Liver (tissue), 9 donors: ENCODE data around the gene PNPLA1. TPM values are rescaled to one million over a fixed set of nuclear protein-coding genes. Genes with fewer than 3 reads are reported as not detected.

ENCODE experiments used
- DNase-seq: peaks from one replicate; pipeline ENCODE4 v3.0.0-alpha.2; 2017; ENCODE audit warnings: low spot score
- H3K27ac ChIP-seq, 2 donors: one replicate each; pipeline ENCODE4 v1.7.0; 2013; ENCODE audit warnings: inconsistent platforms in 2 of 2, low read length in 2 of 2, control low read depth in 1 of 2, low read depth in 1 of 2, mild to moderate bottlenecking in 1 of 2
- H3K27me3 ChIP-seq, 4 donors: one replicate each; pipeline versions ENCODE4 v1.6.1 to v1.7.0; 2013; ENCODE audit warnings: low read length in 3 of 4, inconsistent platforms in 1 of 4, mild to moderate bottlenecking in 1 of 4, moderate library complexity in 1 of 4; ENCODE audit not compliant: control insufficient read depth in 4 of 4, insufficient read depth in 4 of 4
- H3K36me3 ChIP-seq, 4 donors: one replicate each; pipeline versions ENCODE4 v1.6.1 to v1.7.0; 2013; ENCODE audit warnings: low read length in 3 of 4, mild to moderate bottlenecking in 3 of 4, low read depth in 1 of 4, moderate library complexity in 1 of 4; ENCODE audit not compliant: control insufficient read depth in 4 of 4, insufficient read depth in 3 of 4
- H3K4me1 ChIP-seq, 4 donors: one replicate each; pipeline versions ENCODE4 v1.6.1 to v1.7.0; 2013; ENCODE audit warnings: low read length in 3 of 4, mild to moderate bottlenecking in 3 of 4, moderate library complexity in 1 of 4; ENCODE audit not compliant: control insufficient read depth in 4 of 4, insufficient read depth in 4 of 4
- H3K4me3 ChIP-seq, 3 donors: one replicate each; pipeline versions ENCODE4 v1.6.1 to v1.7.0; 2013; ENCODE audit warnings: low read length in 3 of 3, control low read depth in 1 of 3, low read depth in 1 of 3, mild to moderate bottlenecking in 1 of 3
- H3K9ac ChIP-seq, 2 donors: one replicate each; pipeline ENCODE4 v1.7.0; 2013; ENCODE audit warnings: low read length in 2 of 2, mild to moderate bottlenecking in 2 of 2, moderate library complexity in 2 of 2, control low read depth in 1 of 2, low read depth in 1 of 2
- H3K9me3 ChIP-seq, 4 donors: one replicate each; pipeline versions ENCODE4 v1.6.1 to v1.7.0; 2013; ENCODE audit warnings: low read length in 3 of 4; ENCODE audit not compliant: control insufficient read depth in 4 of 4
- ATF3 ChIP-seq: IDR thresholded peaks from 2 replicates; pipeline ENCODE4 v1.6.1; 2016; ENCODE audit warnings: antibody characterized with exemption
- CTCF ChIP-seq: fragments of 150-350 bp; IDR thresholded peaks from 2 replicates; pipeline ENCODE4 v1.5.1; 2017; ENCODE audit warnings: improper control_type of control experiment, low read depth, low read length; ENCODE audit not compliant: missing input control
- FOXA1 ChIP-seq: IDR thresholded peaks from 2 replicates; pipeline ENCODE4 v1.6.1; 2016; ENCODE audit warnings: antibody characterized with exemption
- FOXA2 ChIP-seq: IDR thresholded peaks from 2 replicates; pipeline ENCODE4 v1.6.1; 2016; ENCODE audit warnings: antibody characterized with exemption
- GABPA ChIP-seq, 2 donors: IDR thresholded peaks in 1 of 2; conservative IDR thresholded peaks in 1 of 2; 2 replicates each; pipeline ENCODE4 v1.6.1; 2016; ENCODE audit warnings: antibody characterized with exemption in 2 of 2, mild to moderate bottlenecking in 1 of 2, moderate library complexity in 1 of 2
- HNF4A ChIP-seq, 2 donors: conservative IDR thresholded peaks; 2 replicates each; pipeline ENCODE4 v1.6.1; 2016; ENCODE audit warnings: antibody characterized with exemption in 2 of 2, mild to moderate bottlenecking in 2 of 2
- HNF4G ChIP-seq: IDR thresholded peaks from 2 replicates; pipeline ENCODE4 v1.6.1; 2016; ENCODE audit warnings: antibody characterized with exemption
- JUND ChIP-seq, 2 donors: IDR thresholded peaks; 2 replicates each; pipeline ENCODE4 v1.6.1; 2016; ENCODE audit warnings: antibody characterized with exemption in 2 of 2
- MAX ChIP-seq: IDR thresholded peaks from 2 replicates; pipeline ENCODE4 v1.6.1; 2016; ENCODE audit warnings: antibody characterized with exemption
- NR2F2 ChIP-seq: IDR thresholded peaks from 2 replicates; pipeline ENCODE4 v1.6.1; 2016; ENCODE audit warnings: antibody characterized with exemption
- RAD21 ChIP-seq, 2 donors: IDR thresholded peaks; 2 replicates each; pipeline ENCODE4 v1.6.1; 2016; ENCODE audit warnings: antibody characterized with exemption in 2 of 2, mild to moderate bottlenecking in 2 of 2
- REST ChIP-seq: IDR thresholded peaks from 2 replicates; pipeline ENCODE4 v1.6.1; 2016; ENCODE audit warnings: antibody characterized with exemption, mild to moderate bottlenecking
- RXRA ChIP-seq, 2 donors: IDR thresholded peaks; 2 replicates each; pipeline ENCODE4 v1.6.1; 2017 to 2018; ENCODE audit warnings: antibody characterized with exemption in 2 of 2, mild to moderate bottlenecking in 1 of 2
- SP1 ChIP-seq: IDR thresholded peaks from 2 replicates; pipeline ENCODE4 v1.6.1; 2018; ENCODE audit warnings: antibody characterized with exemption, mild to moderate bottlenecking
- YY1 ChIP-seq: IDR thresholded peaks from 2 replicates; pipeline ENCODE4 v1.6.1; 2016; ENCODE audit warnings: antibody characterized with exemption, mild to moderate bottlenecking
- ZBTB33 ChIP-seq: IDR thresholded peaks from 2 replicates; pipeline ENCODE4 v1.6.1; 2016; ENCODE audit warnings: antibody characterized with exemption
- WGBS: extraction: QIAGEN DNeasy Blood & Tissue Kit; methylation state at CpG from one replicate; pipeline ENCODE4 v1.1.7; 2013; 5-methylcytosine and 5-hydroxymethylcytosine counted together
- polyA plus RNA-seq, 2 donors: library from polyadenylated mRNA; stranded (reverse) in 1 of 2; unstranded in 1 of 2; fragments of 200-250 nt in 1 of 2; fragments of >200 nt in 1 of 2; fragmentation: Nextera tagmentation in 1 of 2; extraction: Ambion mirVana in 1 of 2; gene quantifications; one replicate each; pipeline versions ENCODE4 v1.2.1 to v1.2.3, GENCODE V29; 2013 to 2015
- total RNA-seq, 2 donors: library from RNA; depleted of rRNA; stranded (reverse); fragments of >200 nt; gene quantifications; one replicate each; pipeline ENCODE4 v1.2.3, GENCODE V29; 2014
- donor health status: healthy.
- donor health status: healthy.
- donor health status: healthy.
- donor health status: healthy.
- donor health status: healthy.

Gene PNPLA1
- total and polyA plus RNA-seq, 4 donors = 0.07 to 0.14 (median 0.08) TPM; not detected in 1

- Histone ChIP-seq H3K27ac (no peak overlapping the region), H3K9ac (no peak overlapping the region), H3K27me3 (peaks cover 0 to 10% (median 3%) of the 10 kb centered on the region in 4 donors), H3K4me3 (no peak overlapping the region), H3K36me3 (no peaks in the 10 kb centered on the region), H3K9me3 (peaks cover 0 to 3% (median 0%) of the 10 kb centered on the region in 4 donors), H3K4me1 (no peaks in the 10 kb centered on the region)
- 72% methylated on average over 5 of the region's 5 CpGs for WGBS
- no peak for DNase-seq
- TF ChIP-seq NR2F2 = no peak
- no peak for TF ChIP-seq SP1
- TF ChIP-seq RAD21 (IDR thresholded peaks at IDR 0.05) = no peak
- TF ChIP-seq HNF4G = no peak
- no peak for TF ChIP-seq CTCF
- TF ChIP-seq JUND (IDR thresholded peaks at IDR 0.05) = no peak
- TF ChIP-seq HNF4A (conservative IDR thresholded peaks at IDR 0.05) = no peak
Measured at GRCh38 chr6:36286858-36287257, 17.0 kb downstream of the PNPLA1 start.

GRCh38 chr6:36289281-36289878 lies 19.5 kb downstream of the PNPLA1 start:
- no peaks in the 10 kb centered on the region for H3K4me1 ChIP-seq
- no peak for DNase-seq
- no peaks in the 10 kb centered on the region for H3K36me3 ChIP-seq
- no peak overlapping the region for H3K4me3 ChIP-seq
- H3K9me3 ChIP-seq = no peaks in the 10 kb centered on the region
- WGBS = 86% methylated on average over 7 of the region's 7 CpGs
- H3K27me3 ChIP-seq = peaks cover 0 to 9% (median 3%) of the 10 kb centered on the region in 4 donors
- H3K27ac ChIP-seq = no peak overlapping the region
- no peak overlapping the region for H3K9ac ChIP-seq
- TF ChIP-seq FOXA1 = no peak

- no peaks in the 10 kb centered on the region for H3K4me1 ChIP-seq
- H3K36me3 ChIP-seq = no peaks in the 10 kb centered on the region
- WGBS = 60% methylated on average over 23 of the region's 23 CpGs
- peaks cover 0 to under 1% (median 0%) of the 10 kb centered on the region in 4 donors for H3K27me3 ChIP-seq
- no peak for DNase-seq
- H3K9ac ChIP-seq = no peak overlapping the region
- H3K9me3 ChIP-seq = no peaks in the 10 kb centered on the region
- no peak overlapping the region for H3K27ac ChIP-seq
- TF ChIP-seq NR2F2 (no peak), YY1 (no peak), HNF4G (no peak), SP1 (no peak), HNF4A (conservative IDR thresholded peaks at IDR 0.05) (no peak), ATF3 (no peak), FOXA2 (no peak), RAD21 (IDR thresholded peaks at IDR 0.05) (no peak), GABPA (IDR thresholded peaks at IDR 0.05 in 1 of 2, conservative IDR thresholded peaks at IDR 0.05 in 1 of 2) (no peak), FOXA1 (no peak), ZBTB33 (no peak), REST (no peak), JUND (IDR thresholded peaks at IDR 0.05) (no peak), MAX (no peak), RXRA (IDR thresholded peaks at IDR 0.05) (no peak)
- H3K4me3 ChIP-seq = no peak overlapping the region
Measured at GRCh38 chr6:36290668-36291620, 21.1 kb downstream of the PNPLA1 start.
